ENCODE measurements around the gene FBXL7.

- TF ChIP-seq CTCF (IDR thresholded peaks at IDR 0.05; ENCODE audit: low read depth, low read length, poor library complexity, severe bottlenecking) (no peak), EZH2phosphoT487 (IDR thresholded peaks at IDR 0.05; ENCODE audit: borderline replicate concordance, low read length) (no peak)
Measured at GRCh38 chr5:15796557-15796956, 296.6 kb downstream of the FBXL7 start.
